ENCODE measurements around the gene MACROH2A1.

MACROH2A1 gene

DNA sequence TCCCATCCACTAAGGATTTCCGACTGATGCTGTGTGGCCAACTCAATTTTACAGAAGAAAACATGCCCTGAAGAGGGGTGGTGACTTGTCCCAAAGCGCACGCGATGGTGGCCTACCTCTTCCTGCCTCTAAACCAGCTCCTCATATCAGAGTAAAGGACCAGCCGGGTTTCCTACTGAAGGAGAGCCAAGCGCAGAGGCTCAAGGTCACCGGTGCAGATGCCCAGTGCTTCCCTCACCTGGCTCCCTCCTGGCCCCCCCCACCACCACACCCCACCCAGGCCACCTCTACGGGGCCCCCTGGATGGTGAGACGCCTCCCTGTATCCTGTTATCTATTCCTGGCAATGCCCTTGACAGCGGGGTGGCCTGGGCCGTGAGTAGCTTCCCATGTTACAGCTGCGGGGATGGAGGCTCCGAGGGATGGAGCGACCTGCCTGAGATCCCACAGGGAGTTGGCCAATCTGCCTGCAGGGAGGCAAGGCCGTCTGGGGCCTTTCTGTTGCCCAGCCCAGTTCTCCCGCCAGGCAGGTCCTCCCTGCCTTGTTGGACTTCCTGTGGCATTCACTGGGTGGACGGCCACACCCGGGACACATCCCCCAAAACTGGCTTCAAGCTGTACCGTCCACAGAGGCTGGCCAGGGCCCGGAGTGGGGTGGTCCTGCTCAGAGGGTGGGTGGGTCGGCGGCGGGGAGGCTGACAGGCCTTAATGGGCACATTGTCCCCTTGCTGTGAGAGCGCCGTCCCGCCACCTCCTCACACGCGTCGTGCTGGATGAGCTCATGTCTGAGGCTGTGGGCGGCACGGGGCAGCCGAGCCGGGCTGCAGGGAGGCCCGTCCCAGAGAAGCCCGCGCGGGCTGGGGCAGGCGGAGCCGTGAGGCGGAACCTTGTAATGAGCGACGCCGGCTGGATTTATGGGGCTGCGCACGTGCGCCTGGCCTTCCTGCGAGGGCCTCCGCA is 72.5 kb downstream of the MACROH2A1 start:
- DNase-seq (ENCODE audit: low spot score): no peak
- TF ChIP-seq, protein P1, sequence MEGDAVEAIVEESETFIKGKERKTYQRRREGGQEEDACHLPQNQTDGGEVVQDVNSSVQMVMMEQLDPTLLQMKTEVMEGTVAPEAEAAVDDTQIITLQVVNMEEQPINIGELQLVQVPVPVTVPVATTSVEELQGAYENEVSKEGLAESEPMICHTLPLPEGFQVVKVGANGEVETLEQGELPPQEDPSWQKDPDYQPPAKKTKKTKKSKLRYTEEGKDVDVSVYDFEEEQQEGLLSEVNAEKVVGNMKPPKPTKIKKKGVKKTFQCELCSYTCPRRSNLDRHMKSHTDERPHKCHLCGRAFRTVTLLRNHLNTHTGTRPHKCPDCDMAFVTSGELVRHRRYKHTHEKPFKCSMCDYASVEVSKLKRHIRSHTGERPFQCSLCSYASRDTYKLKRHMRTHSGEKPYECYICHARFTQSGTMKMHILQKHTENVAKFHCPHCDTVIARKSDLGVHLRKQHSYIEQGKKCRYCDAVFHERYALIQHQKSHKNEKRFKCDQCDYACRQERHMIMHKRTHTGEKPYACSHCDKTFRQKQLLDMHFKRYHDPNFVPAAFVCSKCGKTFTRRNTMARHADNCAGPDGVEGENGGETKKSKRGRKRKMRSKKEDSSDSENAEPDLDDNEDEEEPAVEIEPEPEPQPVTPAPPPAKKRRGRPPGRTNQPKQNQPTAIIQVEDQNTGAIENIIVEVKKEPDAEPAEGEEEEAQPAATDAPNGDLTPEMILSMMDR (IDR thresholded peaks at IDR 0.05; ENCODE audit: borderline replicate concordance, control extremely low read depth, extremely low read depth, insufficient read depth, missing control alignments): no peak
- in situ Hi-C loops (cut with MboI; ENCODE audit: low sequenced_read_pairs, unreplicated experiment): no loop called here

DNA sequence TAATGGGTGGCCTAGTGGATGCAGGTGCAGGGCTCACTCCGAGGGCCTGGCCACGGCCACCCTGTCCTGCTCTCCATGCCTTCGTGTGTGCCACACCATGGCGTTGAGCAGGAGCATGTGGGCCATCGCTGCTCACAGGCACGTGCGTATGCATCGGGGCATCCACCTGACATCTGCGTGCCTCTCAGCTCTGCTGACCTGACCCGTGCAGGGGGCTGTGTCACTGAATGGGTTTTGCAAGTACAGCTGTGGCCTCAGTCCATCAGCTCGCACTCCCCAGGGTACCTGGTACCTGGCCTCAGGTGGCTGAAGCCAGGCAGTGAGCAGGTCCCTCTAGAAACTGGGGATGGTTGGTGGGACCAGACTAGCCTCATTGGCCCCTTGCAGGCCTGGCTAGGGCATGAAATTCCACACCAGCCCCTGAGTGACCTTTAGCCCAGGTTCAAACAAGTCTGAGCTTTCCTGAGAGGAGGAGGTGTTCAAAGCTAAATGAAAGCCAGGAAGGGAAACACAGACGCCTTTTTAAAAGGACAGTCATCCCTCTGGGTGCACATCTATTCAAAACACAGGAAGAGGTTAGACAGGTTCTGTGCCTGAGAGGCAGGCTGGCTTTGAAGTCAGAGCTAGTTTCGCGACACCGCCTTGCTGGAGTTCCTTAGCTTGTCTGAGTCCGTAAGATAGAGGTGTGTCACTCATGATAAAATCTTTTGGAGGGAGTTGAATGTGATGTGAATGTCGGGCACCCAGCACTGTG is 74.0 kb downstream of the MACROH2A1 start:
- TF ChIP-seq, protein P1 (IDR thresholded peaks at IDR 0.05; ENCODE audit: borderline replicate concordance, control extremely low read depth, extremely low read depth, insufficient read depth, missing control alignments): no peak
- in situ Hi-C loops (cut with MboI; ENCODE audit: low sequenced_read_pairs, unreplicated experiment): no loop called here
- DNase-seq (ENCODE audit: low spot score): no peak

DNA sequence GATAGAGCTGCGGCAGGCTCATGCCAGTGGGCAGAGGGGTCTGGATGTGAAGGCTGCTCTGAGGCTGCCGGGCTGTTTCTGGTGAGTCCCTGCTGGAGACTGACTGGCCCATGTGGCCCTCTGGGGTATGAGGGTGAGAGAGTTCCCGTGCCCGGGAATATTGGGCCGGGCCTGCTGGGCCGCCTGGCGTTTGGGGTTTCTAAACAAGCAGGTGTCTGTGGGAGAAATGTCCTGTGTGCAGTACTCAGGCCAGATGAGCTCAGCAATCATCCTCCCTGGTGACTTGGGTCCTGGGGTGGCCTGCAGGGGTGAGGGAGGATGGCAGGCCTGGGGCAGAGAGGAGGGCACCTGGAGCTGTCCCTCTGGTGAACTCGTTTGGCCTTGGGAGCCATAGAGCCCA is 74.9 kb downstream of the MACROH2A1 start:
- in situ Hi-C loops (cut with MboI; ENCODE audit: low sequenced_read_pairs, unreplicated experiment): no loop called here
- TF ChIP-seq, protein P1 (IDR thresholded peaks at IDR 0.05; ENCODE audit: borderline replicate concordance, control extremely low read depth, extremely low read depth, insufficient read depth, missing control alignments): no peak

DNA sequence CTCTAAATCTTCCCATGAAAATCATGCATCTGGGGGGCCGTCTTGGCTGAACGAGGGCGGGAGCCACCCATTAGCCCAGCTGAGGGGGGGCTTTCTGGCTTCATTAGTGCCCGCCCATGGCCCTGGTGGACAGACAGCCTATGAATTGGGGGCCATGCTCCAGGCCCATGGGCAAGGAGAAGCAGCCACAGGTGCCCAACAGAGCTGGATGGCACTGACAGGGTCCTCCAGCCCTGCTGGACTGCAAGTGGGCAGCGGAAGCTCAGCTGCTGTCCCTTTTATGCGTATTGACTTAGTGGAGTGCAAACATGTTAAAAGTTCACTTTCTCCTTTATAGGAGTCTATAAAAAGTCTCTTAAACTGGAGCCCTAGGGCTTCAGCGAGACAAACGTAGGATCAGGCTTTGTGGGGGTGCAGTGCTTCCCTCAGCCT is 75.3 kb downstream of the MACROH2A1 start:
- DNase-seq (ENCODE audit: low spot score): no peak
- TF ChIP-seq, protein P1 (IDR thresholded peaks at IDR 0.05; ENCODE audit: borderline replicate concordance, control extremely low read depth, extremely low read depth, insufficient read depth, missing control alignments): no peak
- in situ Hi-C loops (cut with MboI; ENCODE audit: low sequenced_read_pairs, unreplicated experiment): no loop called here

More for the DNA sequence above, 74.9 kb downstream of the MACROH2A1 start:
- no peak for DNase-seq (ENCODE audit: low spot score)

DNA sequence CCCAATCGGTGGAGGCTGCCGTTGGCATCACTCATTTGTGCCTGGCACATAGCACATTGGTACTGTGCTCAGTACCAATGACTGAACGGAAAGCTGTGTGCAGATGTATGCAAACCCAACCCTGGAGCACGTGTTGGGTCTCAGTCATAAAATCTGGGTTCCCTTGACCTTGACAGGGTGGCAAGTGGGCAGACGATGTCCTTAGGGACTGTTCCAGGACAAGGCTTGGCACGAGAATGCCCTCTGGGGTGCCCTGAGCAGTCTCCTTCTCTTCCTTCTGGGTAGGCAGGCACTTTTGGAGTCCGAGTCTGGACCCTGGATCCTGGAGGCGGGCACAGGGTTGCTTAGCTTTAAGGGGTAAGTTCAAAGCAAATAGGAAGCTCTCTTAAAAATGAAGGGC is 75.8 kb downstream of the MACROH2A1 start:
- in situ Hi-C loops (cut with MboI; ENCODE audit: low sequenced_read_pairs, unreplicated experiment): no loop called here
- DNase-seq (ENCODE audit: low spot score): no peak
- TF ChIP-seq, protein P1 (IDR thresholded peaks at IDR 0.05; ENCODE audit: borderline replicate concordance, control extremely low read depth, extremely low read depth, insufficient read depth, missing control alignments): no peak

DNA sequence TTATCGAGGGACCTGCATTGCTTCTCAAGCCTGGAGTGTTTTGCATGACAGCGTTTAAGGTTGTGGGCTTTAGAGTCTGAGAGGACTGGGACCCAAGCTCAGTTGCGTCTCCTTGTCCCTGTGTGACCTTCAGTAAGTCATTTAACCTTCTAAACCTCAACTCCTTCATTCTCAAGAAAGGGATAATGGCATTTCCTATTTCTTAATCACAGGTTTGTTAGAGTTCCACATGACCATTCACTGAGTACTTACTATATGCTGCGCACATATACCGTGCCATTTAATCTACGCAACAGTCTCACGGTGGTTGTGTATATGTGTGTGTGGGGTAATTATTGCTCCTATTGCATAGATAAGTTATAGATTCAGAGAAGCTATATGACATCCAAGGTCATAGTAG is 76.3 kb downstream of the MACROH2A1 start:
- TF ChIP-seq, protein P1 (IDR thresholded peaks at IDR 0.05; ENCODE audit: borderline replicate concordance, control extremely low read depth, extremely low read depth, insufficient read depth, missing control alignments): no peak
- DNase-seq (ENCODE audit: low spot score): no peak
- in situ Hi-C loops (cut with MboI; ENCODE audit: low sequenced_read_pairs, unreplicated experiment): no loop called here

All from GM13976 (cell line).